Loucy (cell line): ENCODE measurements around the gene BEX3.

Source experiments
- H2AFZ ChIP-seq: fragments of 200-600 bp; sonication (generic); 2 replicates; pipeline ENCODE4 v1.6.0; 2016; ENCODE audit warnings: antibody characterized with exemption, mild to moderate bottlenecking, low read length, moderate library complexity
- H3F3A ChIP-seq: fragments of 200-600 bp; 2 replicates; pipeline ENCODE4 v1.6.0; 2016; ENCODE audit warnings: antibody characterized with exemption, low read depth, mild to moderate bottlenecking
- H3K27me3 ChIP-seq: fragments of 200-600 bp; sonication (generic); 2 replicates; pipeline ENCODE4 v1.6.1; 2014; ENCODE audit warnings: low read length, mild to moderate bottlenecking; ENCODE audit not compliant: insufficient read depth, poor library complexity, severe bottlenecking
- H3K36me3 ChIP-seq: fragments of 200-600 bp; sonication (generic); 2 replicates; pipeline ENCODE4 v1.6.1; 2016; ENCODE audit warnings: low read length; ENCODE audit not compliant: insufficient read depth
- H3K4me1 ChIP-seq: fragments of 200-600 bp; sonication (generic); 2 replicates; pipeline ENCODE4 v1.5.1; 2014; ENCODE audit warnings: low read length, mild to moderate bottlenecking; ENCODE audit not compliant: insufficient read depth, poor library complexity, severe bottlenecking
- H3K4me2 ChIP-seq: fragments of 200-600 bp; sonication (generic); 2 replicates; pipeline ENCODE4 v1.6.0; 2014; ENCODE audit warnings: antibody characterized with exemption, low read length, low read depth, mild to moderate bottlenecking; ENCODE audit not compliant: poor library complexity, severe bottlenecking
- H3K4me3 ChIP-seq: fragments of 200-600 bp; sonication (generic); 2 replicates; pipeline ENCODE4 v1.5.1; 2014; ENCODE audit warnings: low read length, mild to moderate bottlenecking, mixed read lengths; ENCODE audit not compliant: poor library complexity, severe bottlenecking
- H3K79me2 ChIP-seq: fragments of 200-600 bp; sonication (generic); 2 replicates; pipeline ENCODE4 v1.6.1; 2014; ENCODE audit warnings: low read length; ENCODE audit not compliant: insufficient read depth
- H3K9ac ChIP-seq: fragments of 200-600 bp; sonication (generic); 2 replicates; pipeline ENCODE4 v1.6.0; 2014; ENCODE audit warnings: mild to moderate bottlenecking, low read depth, low read length, moderate library complexity; ENCODE audit not compliant: poor library complexity, severe bottlenecking
- H3K9me2 ChIP-seq: fragments of 200-600 bp; sonication (generic); replicated peaks from 2 replicates; pipeline ENCODE4 v1.6.1; 2016; ENCODE audit warnings: low read depth, low read length, mixed read lengths
- H3K9me3 ChIP-seq: fragments of 200-600 bp; sonication (generic); 2 replicates; pipeline ENCODE4 v1.6.1; 2014; ENCODE audit warnings: mild to moderate bottlenecking, antibody characterized with exemption, low read length, low read depth; ENCODE audit not compliant: insufficient read depth
- H4K20me1 ChIP-seq: fragments of 200-600 bp; sonication (generic); 2 replicates; pipeline ENCODE4 v1.6.0; 2014; ENCODE audit warnings: antibody characterized with exemption, low read length, mild to moderate bottlenecking; ENCODE audit not compliant: insufficient read depth, poor library complexity, severe bottlenecking
- EZH2phosphoT487 ChIP-seq: fragments of 200-600 bp; IDR thresholded peaks from 2 replicates; pipeline ENCODE4 v1.6.1; 2018; ENCODE audit warnings: antibody characterized with exemption, mild to moderate bottlenecking, moderate library complexity, borderline replicate concordance
- TF ChIP-seq, protein P1 (sequence below): fragments of 200-600 bp; sonication (generic); conservative IDR thresholded peaks from 2 replicates; pipeline ENCODE4 v1.5.1; 2014; ENCODE audit warnings: mild to moderate bottlenecking, antibody characterized with exemption, low read length

Gene BEX3

GRCh38 chrX:103414561-103414960 is 38.2 kb downstream of the BEX3 start:
- no peak overlapping the region for H3K9ac ChIP-seq
- H3K27me3 ChIP-seq, result no peaks in the 10 kb centered on the region
- no peaks in the 10 kb centered on the region for H3K36me3 ChIP-seq
- TF ChIP-seq, protein P1, sequence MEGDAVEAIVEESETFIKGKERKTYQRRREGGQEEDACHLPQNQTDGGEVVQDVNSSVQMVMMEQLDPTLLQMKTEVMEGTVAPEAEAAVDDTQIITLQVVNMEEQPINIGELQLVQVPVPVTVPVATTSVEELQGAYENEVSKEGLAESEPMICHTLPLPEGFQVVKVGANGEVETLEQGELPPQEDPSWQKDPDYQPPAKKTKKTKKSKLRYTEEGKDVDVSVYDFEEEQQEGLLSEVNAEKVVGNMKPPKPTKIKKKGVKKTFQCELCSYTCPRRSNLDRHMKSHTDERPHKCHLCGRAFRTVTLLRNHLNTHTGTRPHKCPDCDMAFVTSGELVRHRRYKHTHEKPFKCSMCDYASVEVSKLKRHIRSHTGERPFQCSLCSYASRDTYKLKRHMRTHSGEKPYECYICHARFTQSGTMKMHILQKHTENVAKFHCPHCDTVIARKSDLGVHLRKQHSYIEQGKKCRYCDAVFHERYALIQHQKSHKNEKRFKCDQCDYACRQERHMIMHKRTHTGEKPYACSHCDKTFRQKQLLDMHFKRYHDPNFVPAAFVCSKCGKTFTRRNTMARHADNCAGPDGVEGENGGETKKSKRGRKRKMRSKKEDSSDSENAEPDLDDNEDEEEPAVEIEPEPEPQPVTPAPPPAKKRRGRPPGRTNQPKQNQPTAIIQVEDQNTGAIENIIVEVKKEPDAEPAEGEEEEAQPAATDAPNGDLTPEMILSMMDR, result no peak
- no peak for TF ChIP-seq EZH2phosphoT487
- no peaks in the 10 kb centered on the region for H3K9me2 ChIP-seq
- no peak overlapping the region for H2AFZ ChIP-seq
- H3K4me3 ChIP-seq, result no peak overlapping the region
- H3K9me3 ChIP-seq, result no peaks in the 10 kb centered on the region
- no peaks in the 10 kb centered on the region for H3K79me2 ChIP-seq
- no peak overlapping the region for H3K4me2 ChIP-seq
- no peaks in the 10 kb centered on the region for H3K4me1 ChIP-seq
- H4K20me1 ChIP-seq, result no peaks in the 10 kb centered on the region
- no peaks in the 10 kb centered on the region for H3F3A ChIP-seq

DNA sequence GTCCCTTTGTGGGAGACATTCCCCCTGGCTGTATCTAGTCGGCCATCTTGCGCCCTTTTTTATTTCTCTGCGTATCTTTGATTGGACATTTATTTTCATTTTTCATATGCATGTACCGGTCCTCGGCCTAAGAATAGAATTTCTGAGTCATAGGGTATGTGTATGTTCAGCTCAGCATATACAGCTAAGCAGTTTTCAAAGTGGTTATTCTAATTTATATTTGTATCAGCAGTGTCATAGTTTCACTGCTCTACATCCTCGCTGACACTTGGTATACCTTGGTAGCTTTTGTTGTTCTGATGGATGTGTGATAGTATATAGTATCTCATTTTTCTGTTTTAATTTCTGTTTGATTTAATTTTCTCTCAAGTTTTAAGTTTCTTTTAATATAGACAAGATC is 38.7 kb downstream of the BEX3 start:
- H3K4me2 ChIP-seq, result no peak overlapping the region
- no peaks in the 10 kb centered on the region for H3F3A ChIP-seq
- H3K79me2 ChIP-seq, result no peaks in the 10 kb centered on the region
- H3K9ac ChIP-seq, result no peak overlapping the region
- no peaks in the 10 kb centered on the region for H4K20me1 ChIP-seq
- H3K9me2 ChIP-seq, result no peaks in the 10 kb centered on the region
- H3K4me3 ChIP-seq, result no peak overlapping the region
- no peaks in the 10 kb centered on the region for H3K36me3 ChIP-seq
- no peak for TF ChIP-seq EZH2phosphoT487
- TF ChIP-seq, protein P1, result no peak
- no peaks in the 10 kb centered on the region for H3K4me1 ChIP-seq
- H3K9me3 ChIP-seq, result no peaks in the 10 kb centered on the region
- no peak overlapping the region for H2AFZ ChIP-seq
- H3K27me3 ChIP-seq, result no peaks in the 10 kb centered on the region

DNA sequence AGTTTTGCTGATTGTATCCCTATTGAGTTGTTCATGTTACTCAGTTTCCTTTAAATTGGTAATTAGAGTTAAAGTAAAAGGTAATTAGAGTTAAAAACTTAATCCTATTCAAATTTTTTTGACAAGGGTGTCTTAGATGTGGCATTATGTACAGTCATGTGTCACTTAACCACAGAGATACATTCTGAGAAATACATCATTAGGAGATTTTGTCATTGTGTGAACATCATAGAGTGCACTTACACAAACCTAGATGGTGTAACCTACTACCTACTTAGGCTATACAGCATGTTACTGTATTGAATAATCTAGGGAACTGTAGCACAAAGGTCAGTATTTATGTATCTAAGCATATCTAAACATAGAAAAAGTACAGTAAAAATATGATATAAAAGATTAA is 39.2 kb downstream of the BEX3 start:
- Histone ChIP-seq H3F3A (no peaks in the 10 kb centered on the region), H3K4me2 (no peak overlapping the region), H3K9me3 (no peaks in the 10 kb centered on the region), H3K27me3 (no peaks in the 10 kb centered on the region), H3K9me2 (no peaks in the 10 kb centered on the region), H3K9ac (no peak overlapping the region), H4K20me1 (no peaks in the 10 kb centered on the region), H2AFZ (no peak overlapping the region), H3K79me2 (no peaks in the 10 kb centered on the region), H3K36me3 (no peaks in the 10 kb centered on the region), H3K4me3 (no peak overlapping the region), H3K4me1 (no peaks in the 10 kb centered on the region)
- TF ChIP-seq, protein P1, result no peak
- TF ChIP-seq EZH2phosphoT487, result no peak
